ENCODE measurements around the gene LTBP1. TPM values are rescaled to one million over a fixed set of nuclear protein-coding genes. Genes with fewer than 3 reads are reported as not detected.

LTBP1 gene
- total and polyA plus RNA-seq, 4 donors = 107 to 573 (median 545) TPM

- peak; percentile 69 for ATAC-seq (ENCODE audit: low FRiP score)
- intact Hi-C loops (cut with DNase I) = loop anchor here in 1 of 2 donors (5.0 kb wide), 3 partner anchors 74 to 191 kb away; no protein-coding TSS in a partner anchor
- Histone ChIP-seq H3K4me1 (ENCODE audit: control insufficient read depth in 1 of 2, insufficient read depth in 2 of 2, low read length in 2 of 2) (peaks cover 11 to 20% of the 10 kb centered on the region in 2 donors), H3K27me3 (ENCODE audit: control insufficient read depth in 1 of 2, insufficient read depth in 2 of 2, low read length in 1 of 2) (no peaks in the 10 kb centered on the region), H3K9me3 (ENCODE audit: control insufficient read depth, low read length) (no peaks in the 10 kb centered on the region), H3K27ac (ENCODE audit: low read depth in 1 of 2, low read length in 2 of 2) (peak overlapping the region in 1 of 2 donors; percentile 97), H3K36me3 (ENCODE audit: control insufficient read depth in 1 of 2, insufficient read depth in 2 of 2, low read length in 1 of 2) (peaks cover 2 to 3% of the 10 kb centered on the region in 2 donors), H3K4me3 (ENCODE audit: low read length in 2 of 2) (no peak overlapping the region)
- WGBS, 2 donors = 2 to 6% methylated on average over 11 of the region's 11 CpGs
- peak in 1 of 2 donors; percentile 53 for DNase-seq
These were observed 346.3 kb downstream of the LTBP1 start for GRCh38 chr2:33292981-33293595.

- DNase-seq (no peak), ATAC-seq (ENCODE audit: low FRiP score) (peak; percentile 69)
- Histone ChIP-seq H3K9me3 (ENCODE audit: control insufficient read depth, low read length) (no peaks in the 10 kb centered on the region), H3K4me3 (ENCODE audit: low read length in 2 of 2) (no peak overlapping the region), H3K4me1 (ENCODE audit: control insufficient read depth in 1 of 2, insufficient read depth in 2 of 2, low read length in 2 of 2) (peaks cover 2 to 12% of the 10 kb centered on the region in 2 donors), H3K27ac (ENCODE audit: low read depth in 1 of 2, low read length in 2 of 2) (no peak overlapping the region), H3K36me3 (ENCODE audit: control insufficient read depth in 1 of 2, insufficient read depth in 2 of 2, low read length in 1 of 2) (peaks cover 5 to 6% of the 10 kb centered on the region in 2 donors), H3K27me3 (ENCODE audit: control insufficient read depth in 1 of 2, insufficient read depth in 2 of 2, low read length in 1 of 2) (no peaks in the 10 kb centered on the region)
- 3 to 7% methylated on average over 3 of the region's 3 CpGs for WGBS, 2 donors
- intact Hi-C loops (cut with DNase I) = no loop called here
These were observed 351.5 kb downstream of the LTBP1 start for GRCh38 chr2:33298233-33298632.

- Histone ChIP-seq H3K36me3 (ENCODE audit: control insufficient read depth in 1 of 2, insufficient read depth in 2 of 2, low read length in 1 of 2) (peaks cover 4 to 8% of the 10 kb centered on the region in 2 donors), H3K9me3 (ENCODE audit: control insufficient read depth, low read length) (no peaks in the 10 kb centered on the region), H3K4me3 (ENCODE audit: low read length in 2 of 2) (no peak overlapping the region), H3K27me3 (ENCODE audit: control insufficient read depth in 1 of 2, insufficient read depth in 2 of 2, low read length in 1 of 2) (no peaks in the 10 kb centered on the region), H3K27ac (ENCODE audit: low read depth in 1 of 2, low read length in 2 of 2) (peak overlapping the region in 1 of 2 donors; percentile 37), H3K4me1 (ENCODE audit: control insufficient read depth in 1 of 2, insufficient read depth in 2 of 2, low read length in 2 of 2) (peaks cover 2 to 15% of the 10 kb centered on the region in 2 donors)
- DNase-seq (no peak), ATAC-seq (ENCODE audit: low FRiP score) (no peak)
- intact Hi-C loops (cut with DNase I) = no loop called here
- 90 to 91% methylated on average over 3 of the region's 3 CpGs for WGBS, 2 donors
These were observed 354.6 kb downstream of the LTBP1 start for GRCh38 chr2:33301355-33301754.

- H3K9me3 ChIP-seq (ENCODE audit: control insufficient read depth, low read length) = no peaks in the 10 kb centered on the region
- no peak overlapping the region for H3K4me3 ChIP-seq (ENCODE audit: low read length in 2 of 2)
- no peaks in the 10 kb centered on the region for H3K27me3 ChIP-seq (ENCODE audit: control insufficient read depth in 1 of 2, insufficient read depth in 2 of 2, low read length in 1 of 2)
- peaks cover 2 to 8% of the 10 kb centered on the region in 2 donors for H3K4me1 ChIP-seq (ENCODE audit: control insufficient read depth in 1 of 2, insufficient read depth in 2 of 2, low read length in 2 of 2)
- intact Hi-C loops (cut with DNase I) = no loop called here
- peaks cover 4 to 8% of the 10 kb centered on the region in 2 donors for H3K36me3 ChIP-seq (ENCODE audit: control insufficient read depth in 1 of 2, insufficient read depth in 2 of 2, low read length in 1 of 2)
- DNase-seq (no peak), ATAC-seq (ENCODE audit: low FRiP score) (no peak)
- H3K27ac ChIP-seq (ENCODE audit: low read depth in 1 of 2, low read length in 2 of 2) = peak overlapping the region in 1 of 2 donors; percentile 17
- WGBS, 2 donors = 53 to 60% methylated on average over 2 of the region's 2 CpGs
These were observed 355.6 kb downstream of the LTBP1 start for GRCh38 chr2:33302348-33302747.

GRCh38 chr2:33304032-33304864 lies 357.5 kb downstream of the LTBP1 start:
- H3K9me3 ChIP-seq (ENCODE audit: control insufficient read depth, low read length) = no peaks in the 10 kb centered on the region
- intact Hi-C loops (cut with DNase I) = no loop called here
- H3K4me3 ChIP-seq (ENCODE audit: low read length in 2 of 2) = no peak overlapping the region
- H3K27me3 ChIP-seq (ENCODE audit: control insufficient read depth in 1 of 2, insufficient read depth in 2 of 2, low read length in 1 of 2) = no peaks in the 10 kb centered on the region
- H3K36me3 ChIP-seq (ENCODE audit: control insufficient read depth in 1 of 2, insufficient read depth in 2 of 2, low read length in 1 of 2) = peaks cover 4 to 8% of the 10 kb centered on the region in 2 donors
- 43 to 48% methylated on average over 10 of the region's 10 CpGs for WGBS, 2 donors
- H3K4me1 ChIP-seq (ENCODE audit: control insufficient read depth in 1 of 2, insufficient read depth in 2 of 2, low read length in 2 of 2) = peaks cover 3 to 4% of the 10 kb centered on the region in 2 donors
- ATAC-seq (ENCODE audit: low FRiP score) (peak; percentile 25), DNase-seq (no peak)
- H3K27ac ChIP-seq (ENCODE audit: low read depth in 1 of 2, low read length in 2 of 2) = peak overlapping the region; percentile 18 to 78

DNA sequence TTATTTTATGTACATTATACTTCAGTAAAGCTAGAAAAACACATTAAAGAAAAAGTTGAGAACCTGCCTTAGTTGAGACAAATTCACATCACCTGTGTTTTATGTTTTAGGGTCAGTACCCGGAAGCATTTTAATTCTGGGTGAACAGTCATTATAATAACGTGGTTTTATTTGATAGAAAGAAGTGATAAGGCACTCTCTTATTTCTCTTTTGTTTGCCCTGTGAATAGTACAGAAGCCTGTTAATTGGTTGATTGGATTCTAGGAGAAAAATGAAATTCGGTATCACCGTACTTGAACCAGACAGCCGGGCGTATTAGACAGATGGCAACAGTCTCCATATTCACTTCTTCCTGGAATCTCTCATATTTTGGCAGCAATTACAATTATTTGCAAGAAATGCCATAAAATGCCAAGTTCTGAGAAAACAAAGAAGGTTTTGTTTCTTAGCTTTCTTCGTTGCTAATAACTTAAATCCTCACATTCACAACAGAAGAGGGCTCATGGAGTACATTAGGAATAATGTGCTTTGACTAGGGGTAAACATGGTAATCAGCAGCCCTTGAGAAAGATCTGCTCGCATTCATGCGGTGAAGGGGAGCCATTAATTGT lies 361.0 kb downstream of the LTBP1 start:
- no peaks in the 10 kb centered on the region for H3K9me3 ChIP-seq (ENCODE audit: control insufficient read depth, low read length)
- ATAC-seq (ENCODE audit: low FRiP score) (no peak), DNase-seq (no peak)
- peaks cover 5 to 7% of the 10 kb centered on the region in 2 donors for H3K4me1 ChIP-seq (ENCODE audit: control insufficient read depth in 1 of 2, insufficient read depth in 2 of 2, low read length in 2 of 2)
- no peak overlapping the region for H3K4me3 ChIP-seq (ENCODE audit: low read length in 2 of 2)
- WGBS, 2 donors = 31 to 33% methylated on average over 9 of the region's 9 CpGs
- peaks cover 2 to 5% of the 10 kb centered on the region in 2 donors for H3K36me3 ChIP-seq (ENCODE audit: control insufficient read depth in 1 of 2, insufficient read depth in 2 of 2, low read length in 1 of 2)
- no peak overlapping the region for H3K27ac ChIP-seq (ENCODE audit: low read depth in 1 of 2, low read length in 2 of 2)
- intact Hi-C loops (cut with DNase I) = no loop called here
- no peaks in the 10 kb centered on the region for H3K27me3 ChIP-seq (ENCODE audit: control insufficient read depth in 1 of 2, insufficient read depth in 2 of 2, low read length in 1 of 2)

- Histone ChIP-seq H3K4me1 (ENCODE audit: control insufficient read depth in 1 of 2, insufficient read depth in 2 of 2, low read length in 2 of 2) (peaks cover 5 to 7% of the 10 kb centered on the region in 2 donors), H3K36me3 (ENCODE audit: control insufficient read depth in 1 of 2, insufficient read depth in 2 of 2, low read length in 1 of 2) (peaks cover 4% of the 10 kb centered on the region in 2 donors), H3K27ac (ENCODE audit: low read depth in 1 of 2, low read length in 2 of 2) (peak overlapping the region in 1 of 2 donors; percentile 67), H3K9me3 (ENCODE audit: control insufficient read depth, low read length) (no peaks in the 10 kb centered on the region), H3K4me3 (ENCODE audit: low read length in 2 of 2) (no peak overlapping the region), H3K27me3 (ENCODE audit: control insufficient read depth in 1 of 2, insufficient read depth in 2 of 2, low read length in 1 of 2) (no peaks in the 10 kb centered on the region)
- intact Hi-C loops (cut with DNase I) = no loop called here
- WGBS, 2 donors = 5 to 14% methylated on average over 4 of the region's 4 CpGs
- DNase-seq = no peak
- no peak for ATAC-seq (ENCODE audit: low FRiP score)
These were observed 365.6 kb downstream of the LTBP1 start for GRCh38 chr2:33312355-33312754.

DNA sequence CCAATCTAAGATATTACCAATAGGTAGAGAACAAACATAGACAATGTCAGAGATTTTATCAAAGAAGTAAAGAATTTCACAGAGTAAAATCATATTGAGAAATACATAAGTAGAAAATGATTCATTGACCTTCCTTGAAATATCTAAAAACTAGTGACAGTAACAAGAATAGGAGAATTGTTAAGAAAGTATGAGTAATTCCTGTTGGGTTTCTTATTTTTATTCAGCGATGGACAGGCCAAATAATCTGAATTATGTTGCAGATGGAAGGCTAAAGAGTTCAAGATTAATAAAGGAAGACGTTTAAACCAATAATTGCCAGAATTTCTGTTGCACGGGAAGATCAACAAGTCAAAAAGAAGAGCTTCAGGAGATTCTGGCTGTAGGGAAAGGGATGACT lies 366.3 kb downstream of the LTBP1 start:
- H3K4me1 ChIP-seq (ENCODE audit: control insufficient read depth in 1 of 2, insufficient read depth in 2 of 2, low read length in 2 of 2) = peaks cover 6 to 11% of the 10 kb centered on the region in 2 donors
- no peaks in the 10 kb centered on the region for H3K9me3 ChIP-seq (ENCODE audit: control insufficient read depth, low read length)
- 50 to 60% methylated on average over 3 of the region's 3 CpGs for WGBS, 2 donors
- intact Hi-C loops (cut with DNase I) = no loop called here
- H3K4me3 ChIP-seq (ENCODE audit: low read length in 2 of 2) = no peak overlapping the region
- H3K27me3 ChIP-seq (ENCODE audit: control insufficient read depth in 1 of 2, insufficient read depth in 2 of 2, low read length in 1 of 2) = no peaks in the 10 kb centered on the region
- no peak for DNase-seq
- no peak for ATAC-seq (ENCODE audit: low FRiP score)
- peaks cover 4% of the 10 kb centered on the region in 2 donors for H3K36me3 ChIP-seq (ENCODE audit: control insufficient read depth in 1 of 2, insufficient read depth in 2 of 2, low read length in 1 of 2)
- H3K27ac ChIP-seq (ENCODE audit: low read depth in 1 of 2, low read length in 2 of 2) = peak overlapping the region; percentile 67 to 75

Measured in aorta (tissue), 5 donors.